Fibroblast of the aortic adventitia (primary cell): Measurements from ENCODE around the gene USH2A. TPM values are rescaled to one million over a fixed set of nuclear protein-coding genes. Genes with fewer than 3 reads are reported as not detected.

ENCODE experiments used
- DNase-seq: peaks from one replicate; pipeline ENCODE4 v3.0.0-alpha.2; 2010; ENCODE audit warnings: low read depth
- H3K4me3 ChIP-seq: 2 replicates; pipeline ENCODE4 v1.5.1; 2011; ENCODE audit warnings: low read depth, mild to moderate bottlenecking, control low read depth, low read length, moderate library complexity
- total RNA-seq: library from RNA; depleted of rRNA; stranded (reverse); fragments of >200 nt; gene quantifications from 2 replicates; pipeline ENCODE4 v1.2.3, GENCODE V29; 2012; ENCODE audit warnings: low replicate concordance
- TF ChIP-seq, protein P1 (sequence below): IDR thresholded peaks from 2 replicates; pipeline ENCODE4 v1.5.1; 2011; ENCODE audit warnings: mild to moderate bottlenecking, low read length, control low read depth, inconsistent platforms; ENCODE audit not compliant: insufficient read depth

The USH2A gene
- total RNA-seq, 1 donor, result under 0.01 TPM

DNA sequence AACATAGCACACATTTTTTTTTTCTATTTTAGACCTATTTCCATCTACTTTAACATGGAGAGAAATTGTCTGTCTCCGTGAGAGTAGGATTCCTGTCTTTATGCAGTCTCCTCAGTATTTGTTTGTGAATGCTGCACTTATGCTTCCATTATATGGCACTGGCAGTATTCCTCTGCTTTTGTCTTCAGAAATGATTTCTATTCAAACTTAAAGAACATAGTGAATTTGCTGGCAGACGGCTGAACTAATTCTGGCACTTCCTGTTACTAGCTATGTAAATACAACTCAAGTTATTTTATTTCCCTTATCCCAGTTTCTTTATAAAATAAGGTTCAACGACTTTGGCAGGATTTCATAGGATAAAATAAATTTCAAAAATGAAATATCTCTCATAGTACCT lies 810.9 kb downstream of the USH2A start:
- no peak overlapping the region for H3K4me3 ChIP-seq
- TF ChIP-seq, protein P1, sequence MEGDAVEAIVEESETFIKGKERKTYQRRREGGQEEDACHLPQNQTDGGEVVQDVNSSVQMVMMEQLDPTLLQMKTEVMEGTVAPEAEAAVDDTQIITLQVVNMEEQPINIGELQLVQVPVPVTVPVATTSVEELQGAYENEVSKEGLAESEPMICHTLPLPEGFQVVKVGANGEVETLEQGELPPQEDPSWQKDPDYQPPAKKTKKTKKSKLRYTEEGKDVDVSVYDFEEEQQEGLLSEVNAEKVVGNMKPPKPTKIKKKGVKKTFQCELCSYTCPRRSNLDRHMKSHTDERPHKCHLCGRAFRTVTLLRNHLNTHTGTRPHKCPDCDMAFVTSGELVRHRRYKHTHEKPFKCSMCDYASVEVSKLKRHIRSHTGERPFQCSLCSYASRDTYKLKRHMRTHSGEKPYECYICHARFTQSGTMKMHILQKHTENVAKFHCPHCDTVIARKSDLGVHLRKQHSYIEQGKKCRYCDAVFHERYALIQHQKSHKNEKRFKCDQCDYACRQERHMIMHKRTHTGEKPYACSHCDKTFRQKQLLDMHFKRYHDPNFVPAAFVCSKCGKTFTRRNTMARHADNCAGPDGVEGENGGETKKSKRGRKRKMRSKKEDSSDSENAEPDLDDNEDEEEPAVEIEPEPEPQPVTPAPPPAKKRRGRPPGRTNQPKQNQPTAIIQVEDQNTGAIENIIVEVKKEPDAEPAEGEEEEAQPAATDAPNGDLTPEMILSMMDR, result no peak
- DNase-seq, result no peak

DNA sequence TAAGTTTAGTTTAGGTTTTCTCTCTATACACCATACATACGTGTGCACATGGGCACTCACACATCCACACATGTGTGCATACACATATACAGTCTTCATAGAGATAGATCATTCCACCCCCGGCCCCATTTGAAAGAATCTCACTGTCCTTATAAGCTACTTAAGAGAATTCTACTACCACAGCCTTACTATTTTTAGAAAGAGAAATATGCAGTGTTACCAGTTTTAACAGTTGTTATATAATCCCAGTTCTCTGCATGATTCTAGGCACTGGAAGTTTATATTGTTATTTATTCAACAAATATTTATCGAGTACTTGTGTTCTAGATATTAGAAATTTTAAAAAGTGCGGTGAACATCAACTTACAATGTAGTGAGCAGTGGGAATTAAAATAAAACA lies 814.6 kb downstream of the USH2A start:
- DNase-seq, result no peak
- no peak overlapping the region for H3K4me3 ChIP-seq
- TF ChIP-seq, protein P1, result no peak

DNA sequence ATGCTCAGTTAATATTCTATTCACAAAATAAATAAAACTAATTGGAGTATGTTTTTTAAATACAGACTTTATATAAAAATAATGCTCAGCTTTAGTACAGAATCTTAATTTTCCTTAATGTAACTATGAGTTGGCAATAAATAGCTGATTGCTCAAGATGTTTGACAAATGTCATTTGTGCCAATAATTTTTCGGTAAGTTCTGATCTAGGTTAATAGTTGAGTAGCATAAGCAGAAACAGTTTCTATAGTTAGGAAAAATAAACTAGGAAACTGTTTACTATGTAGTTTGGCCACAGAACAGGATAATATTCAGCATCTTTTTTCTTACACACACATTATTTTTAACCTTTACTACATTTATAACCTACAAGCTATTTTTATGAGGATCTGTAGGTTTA lies 815.8 kb downstream of the USH2A start:
- H3K4me3 ChIP-seq, result no peak overlapping the region
- DNase-seq, result no peak

DNA sequence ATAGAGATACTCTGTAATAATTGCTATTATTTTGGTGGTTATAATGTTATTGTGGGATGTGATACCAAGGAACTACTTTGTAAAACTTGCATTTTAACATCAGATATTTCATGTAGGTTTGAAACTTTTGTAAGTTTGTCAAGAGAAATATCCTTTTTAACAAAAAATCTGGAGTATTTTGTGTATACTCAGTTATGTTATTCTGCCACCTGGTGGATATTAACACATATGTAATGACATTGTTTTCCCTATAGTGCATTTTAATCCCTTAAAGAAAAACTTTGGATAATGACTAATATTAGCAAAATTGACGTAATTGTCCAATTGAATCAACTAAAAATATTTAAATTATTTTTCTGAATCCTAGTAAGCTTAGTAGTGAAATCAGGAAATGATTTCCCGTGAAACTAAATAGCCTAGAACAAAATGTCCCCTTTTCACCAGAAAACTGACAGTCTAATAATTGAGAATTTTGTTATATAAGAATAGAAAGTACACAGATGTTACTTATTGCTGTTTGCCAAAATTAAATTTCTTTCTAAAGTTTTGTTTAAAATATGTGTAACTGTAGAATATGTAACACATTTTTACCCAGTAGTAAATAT lies 816.6 kb downstream of the USH2A start:
- TF ChIP-seq, protein P1, result peak; percentile 48
- peak; percentile 43 for DNase-seq
- no peak overlapping the region for H3K4me3 ChIP-seq

More for the DNA sequence above, 815.8 kb downstream of the USH2A start:
- TF ChIP-seq, protein P1, result no peak

DNA sequence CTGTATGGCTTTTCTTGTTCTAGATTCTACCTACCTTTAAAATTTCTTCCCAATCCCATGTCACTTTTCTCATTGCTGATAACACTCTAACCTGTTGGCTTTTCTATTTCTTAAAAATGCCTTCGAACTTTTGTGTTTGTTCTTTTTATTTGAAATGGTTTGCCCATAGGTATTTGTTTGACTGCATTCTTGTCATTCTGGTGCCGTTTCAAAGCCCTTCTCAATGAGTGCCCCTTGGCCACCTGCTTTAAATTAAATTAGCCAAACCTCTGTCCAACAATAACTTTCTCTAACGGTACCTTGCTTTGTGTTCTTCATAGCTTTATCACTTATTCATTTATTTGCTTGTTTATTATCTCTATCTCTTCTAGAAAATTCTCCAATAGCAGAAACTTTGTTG lies 817.2 kb downstream of the USH2A start:
- no peak for DNase-seq
- TF ChIP-seq, protein P1, result no peak
- no peak overlapping the region for H3K4me3 ChIP-seq

DNA sequence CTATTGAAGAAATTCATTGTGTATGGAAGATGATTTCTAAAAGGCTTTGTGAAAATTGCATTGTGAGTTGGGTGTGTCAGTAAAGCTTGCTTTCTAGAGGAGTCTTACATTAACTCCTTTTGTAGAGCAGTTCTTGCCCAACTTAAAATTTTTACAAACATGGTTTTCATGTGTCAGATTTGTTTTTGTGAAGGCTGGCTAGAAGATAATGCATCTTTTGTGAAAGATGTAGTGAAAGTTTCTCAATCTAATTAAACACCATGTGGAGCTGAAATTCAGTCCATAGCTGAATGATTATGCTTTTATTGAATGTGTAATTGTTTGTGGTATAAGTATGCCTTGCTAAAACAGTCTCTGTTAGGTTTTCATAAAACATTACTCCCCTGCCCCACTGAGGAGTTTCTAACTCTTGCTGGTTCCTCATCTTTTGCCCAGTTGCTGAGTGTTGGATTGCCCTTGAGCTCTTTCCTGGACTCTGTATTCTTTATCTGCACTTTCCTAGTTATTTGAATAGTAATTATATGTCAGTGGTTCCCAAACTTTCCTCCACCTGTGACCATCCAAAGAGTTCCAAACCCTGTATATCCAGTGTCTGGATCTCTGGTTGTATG lies 818.1 kb downstream of the USH2A start:
- no peak for DNase-seq
- TF ChIP-seq, protein P1, result no peak

More for the DNA sequence above, 818.1 kb downstream of the USH2A start:
- no peak overlapping the region for H3K4me3 ChIP-seq
